WTC11 (cell line): Measurements from ENCODE around the gene BTBD19.
"Not testable (repeated sequence)": the region's sequence is repeated elsewhere in the genome, so short reads cannot be mapped to it uniquely, and the experiment has no call there.

Experiments used
- CTCF ChIP-seq: fragments of 200-600 bp; IDR thresholded peaks from 2 replicates; pipeline ENCODE4 v1.8.0; 2022; ENCODE audit warnings: antibody characterized with exemption
- ESRRA ChIP-seq: sonication (generic); formaldehyde crosslinking; IDR thresholded peaks from 2 replicates; pipeline ENCODE4 v1.8.1; 2022; ENCODE audit warnings: mild to moderate bottlenecking, missing genetic modification reagents, borderline replicate concordance
- IRF1 ChIP-seq: sonication (generic); formaldehyde crosslinking; IDR thresholded peaks from 2 replicates; pipeline ENCODE4 v1.8.0; 2023; ENCODE audit warnings: missing genetic modification reagents
- IRF2 ChIP-seq: sonication (generic); formaldehyde crosslinking; IDR thresholded peaks from 2 replicates; pipeline ENCODE4 v1.8.0; 2022; ENCODE audit warnings: low read depth, missing genetic modification reagents, borderline replicate concordance
- JUN ChIP-seq: sonication (generic); formaldehyde crosslinking; IDR thresholded peaks from 2 replicates; pipeline ENCODE4 v1.8.0; 2023; ENCODE audit warnings: mild to moderate bottlenecking, missing genetic modification reagents
- NFYB ChIP-seq: sonication (generic); formaldehyde crosslinking; conservative IDR thresholded peaks from 2 replicates; pipeline ENCODE4 v1.8.0; 2022; ENCODE audit warnings: low read depth, missing genetic modification reagents
- NR2C2 ChIP-seq: sonication (generic); formaldehyde crosslinking; IDR thresholded peaks from 2 replicates; pipeline ENCODE4 v1.8.0; 2022; ENCODE audit warnings: mild to moderate bottlenecking, missing genetic modification reagents
- RELA ChIP-seq: sonication (generic); formaldehyde crosslinking; IDR thresholded peaks from 2 replicates; pipeline ENCODE4 v1.8.1; 2022; ENCODE audit warnings: missing genetic modification reagents, mild to moderate bottlenecking, borderline replicate concordance
- SP1 ChIP-seq: sonication (generic); formaldehyde crosslinking; conservative IDR thresholded peaks from 2 replicates; pipeline ENCODE4 v1.8.1; 2022; ENCODE audit warnings: missing genetic modification reagents
- TCF7 ChIP-seq: sonication (generic); formaldehyde crosslinking; IDR thresholded peaks from 2 replicates; pipeline ENCODE4 v1.8.0; 2022; ENCODE audit warnings: mild to moderate bottlenecking, low read depth, missing genetic modification reagents, moderate library complexity

GRCh38 chr1:44766421-44766820, 41.9 kb upstream of the BTBD19 start:
- not testable (repeated sequence) for TF ChIP-seq CTCF; RELA (CRISPR knock-in tag); JUN (CRISPR knock-in tag); NFYB; SP1 (CRISPR knock-in tag); TCF7 (CRISPR knock-in tag); NR2C2 (CRISPR knock-in tag); ESRRA (CRISPR knock-in tag); IRF1; IRF2
